DMS153 treated with DMSO at 0.1 percent for 48 hours (cell line): ENCODE data around the gene HSPB1.
"Not testable (repeated sequence)": the region's sequence is repeated elsewhere in the genome, so short reads cannot be mapped to it uniquely, and the experiment has no call there.

Source experiments
- DNase-seq: peaks from one replicate; lab custom pipeline; 2025; ENCODE audit not compliant: unreplicated experiment; lab: John Stamatoyannopoulos, UW

Gene HSPB1

DNA sequence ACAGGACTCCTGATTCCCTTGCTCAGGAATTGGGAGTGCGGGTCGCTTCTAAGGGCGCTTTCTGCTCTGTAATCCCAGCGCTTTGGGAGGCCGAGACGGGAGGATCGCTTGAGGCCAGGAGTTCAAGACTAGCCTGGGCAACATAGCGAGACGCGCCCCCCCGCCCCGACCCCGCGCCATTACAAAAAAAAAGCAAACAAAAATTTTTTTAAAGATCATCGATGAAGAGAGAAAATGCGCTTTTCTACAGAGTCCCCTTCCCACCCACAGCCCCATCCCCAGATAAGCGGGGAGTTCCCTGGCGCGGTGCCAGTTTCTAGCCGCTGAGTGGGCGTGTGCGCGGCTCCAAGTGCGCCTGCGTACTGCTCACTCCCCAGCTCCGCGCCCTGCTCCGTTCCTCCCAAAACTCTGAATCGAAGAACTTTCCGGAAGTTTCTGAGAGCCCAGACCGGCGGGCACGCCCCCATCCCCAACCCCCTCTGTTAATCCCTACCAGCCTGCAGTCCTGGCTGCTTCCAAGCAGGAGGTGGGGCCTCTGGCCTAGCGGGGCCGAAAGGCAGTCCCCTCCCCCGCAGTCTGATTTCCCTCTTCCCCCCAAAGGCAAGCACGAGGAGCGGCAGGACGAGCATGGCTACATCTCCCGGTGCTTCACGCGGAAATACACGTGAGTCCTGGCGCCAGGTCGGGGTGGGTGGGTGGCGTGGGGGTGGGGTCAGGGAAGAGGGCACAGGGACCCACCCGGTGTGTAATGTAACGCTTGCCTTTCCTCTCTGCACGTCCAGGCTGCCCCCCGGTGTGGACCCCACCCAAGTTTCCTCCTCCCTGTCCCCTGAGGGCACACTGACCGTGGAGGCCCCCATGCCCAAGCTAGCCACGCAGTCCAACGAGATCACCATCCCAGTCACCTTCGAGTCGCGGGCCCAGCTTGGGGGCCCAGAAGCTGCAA is 1.0 kb downstream of the HSPB1 start:
- DNase-seq = peak; percentile 49

DNA sequence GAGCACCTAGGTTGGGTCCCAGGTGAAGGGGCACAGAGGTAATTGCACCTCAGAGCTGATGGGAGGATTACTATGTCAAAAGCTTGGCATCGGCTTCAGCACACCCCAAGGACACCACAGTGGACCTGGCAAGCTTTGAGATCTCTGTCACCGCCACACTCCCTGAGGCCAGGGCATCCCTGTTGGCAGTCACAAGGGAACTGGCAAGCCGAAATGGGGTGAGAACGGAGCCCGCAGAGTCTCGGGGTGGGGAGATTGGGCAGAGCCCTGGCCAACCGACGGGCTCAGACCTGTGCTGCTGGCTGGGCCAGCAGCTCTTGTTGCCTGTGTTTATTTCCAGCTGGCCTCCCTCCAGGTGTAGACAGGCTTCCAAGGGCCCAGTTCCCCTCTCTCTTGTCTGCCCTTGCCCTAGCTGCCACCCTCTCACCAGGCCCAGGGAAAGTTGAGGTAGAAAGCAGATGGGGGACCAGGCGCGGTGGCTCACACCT is 2.5 kb downstream of the HSPB1 start:
- no peak for DNase-seq

DNA sequence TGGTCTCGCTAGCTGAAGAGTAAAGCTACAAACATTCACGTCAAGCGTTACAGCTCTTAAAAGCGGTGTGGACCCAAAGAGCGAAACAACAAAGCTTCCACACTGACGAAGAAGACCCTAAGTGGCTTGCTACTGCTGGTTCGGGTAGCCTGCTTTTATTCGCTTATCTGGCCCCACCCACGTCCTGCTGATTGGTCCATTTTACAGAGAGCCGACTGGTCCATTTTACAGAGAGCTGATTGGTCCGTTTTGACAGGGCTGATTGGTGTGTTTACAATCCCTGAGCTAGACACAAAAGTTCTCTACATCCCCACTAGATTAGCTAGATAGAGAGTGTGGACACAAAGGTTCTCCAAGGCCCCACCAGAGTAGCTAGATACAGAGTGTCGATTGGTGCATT is 6.4 kb downstream of the HSPB1 start:
- DNase-seq = not testable (repeated sequence)

DNA sequence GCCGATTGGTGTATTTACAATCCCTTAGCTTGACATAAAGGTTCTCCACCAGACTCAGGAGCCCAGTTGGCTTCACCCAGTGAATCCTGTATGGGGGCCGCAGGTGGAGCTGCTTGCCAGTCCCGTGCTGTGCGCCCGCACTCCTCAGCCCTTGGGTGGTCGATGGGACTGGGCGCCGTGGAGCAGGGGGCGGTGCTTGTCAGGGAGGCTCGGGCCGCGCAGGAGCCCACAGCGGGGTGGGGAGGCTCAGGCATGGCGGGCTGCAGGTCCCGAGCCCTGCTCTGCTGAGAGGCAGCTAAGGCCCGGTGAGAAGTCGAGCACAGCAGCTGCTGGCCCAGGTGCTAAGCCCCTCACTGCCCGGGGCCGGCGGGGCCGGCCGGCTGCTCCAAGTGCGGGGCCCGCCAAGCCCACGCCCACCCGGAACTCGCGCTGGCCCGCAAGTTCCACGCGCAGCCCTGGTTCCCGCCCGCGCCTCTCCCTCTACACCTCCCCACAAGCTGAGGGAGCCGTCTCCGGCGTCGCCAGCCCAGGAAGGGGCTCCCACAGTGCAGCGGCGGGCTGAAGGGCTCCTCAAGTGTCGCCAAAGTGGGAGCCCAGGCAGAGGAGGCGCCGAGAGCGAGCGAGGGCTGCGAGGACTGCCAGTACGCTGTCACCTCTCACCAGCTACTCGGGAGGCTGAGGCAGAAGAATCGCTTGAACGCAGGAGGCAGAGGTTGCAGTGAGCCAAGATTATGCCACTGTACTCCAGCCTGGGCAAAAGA is 7.0 kb downstream of the HSPB1 start:
- DNase-seq = not testable (repeated sequence)

DNA sequence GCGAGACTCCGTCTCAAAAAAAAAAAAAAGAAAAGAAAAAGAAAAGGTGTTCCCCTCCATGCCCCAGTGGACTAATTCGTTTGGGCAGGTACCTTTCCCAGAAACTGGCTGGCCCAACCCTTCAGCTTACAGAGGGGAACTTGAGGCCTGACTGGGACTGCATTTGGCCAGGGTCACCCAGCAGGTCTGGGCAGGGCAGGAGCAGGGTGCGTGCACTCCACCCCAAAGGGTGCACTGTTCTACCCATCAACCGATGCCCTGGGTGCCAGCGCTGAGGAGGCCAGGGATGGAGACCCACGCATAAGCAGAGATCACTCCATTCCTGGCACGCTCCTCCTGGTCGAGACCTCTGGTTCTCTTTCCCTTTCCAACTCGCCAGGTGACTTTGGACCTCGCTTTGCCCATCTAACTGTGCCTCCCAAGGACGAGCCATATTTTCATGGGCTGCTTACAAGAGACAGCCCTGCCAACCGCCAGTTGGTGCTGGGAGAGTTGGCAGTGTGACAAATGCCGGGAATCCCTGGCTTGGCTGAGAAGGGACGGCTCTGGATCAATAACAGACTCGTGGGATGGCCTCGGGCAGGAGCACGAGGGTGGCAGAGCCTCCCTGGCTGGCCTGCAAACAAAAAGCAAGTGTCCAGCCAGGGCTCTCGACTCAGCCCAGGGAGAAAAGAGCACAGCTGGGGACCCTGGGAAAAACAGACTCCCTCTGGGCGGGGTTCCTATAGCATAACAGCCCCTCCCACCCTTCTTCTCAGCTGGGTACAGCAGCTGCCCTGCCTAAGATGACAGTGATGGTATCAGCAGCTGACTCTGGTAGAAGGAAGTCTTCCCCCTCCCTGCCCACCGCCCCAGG is 7.9 kb downstream of the HSPB1 start:
- DNase-seq = peak; percentile 64

DNA sequence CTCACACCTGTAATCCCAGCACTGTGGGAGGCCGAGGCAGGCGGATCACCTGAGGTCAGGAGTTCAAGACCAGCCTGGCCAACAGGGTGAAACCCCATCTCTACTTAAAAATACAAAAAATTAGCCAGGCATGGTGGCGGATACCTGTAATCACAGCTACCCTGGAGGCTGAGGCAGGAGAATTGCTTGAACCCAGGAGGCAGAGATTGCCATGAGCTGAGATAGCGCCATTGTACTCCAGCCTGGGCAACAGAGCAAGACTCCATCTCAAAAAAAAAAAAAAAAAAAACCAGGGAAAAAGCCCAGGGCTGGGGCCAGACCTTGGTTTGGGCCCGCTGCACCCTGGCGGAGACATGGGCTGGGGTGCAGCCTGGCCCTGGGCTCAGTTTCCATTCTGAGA is 9.4 kb downstream of the HSPB1 start:
- DNase-seq = not testable (repeated sequence)

DNA sequence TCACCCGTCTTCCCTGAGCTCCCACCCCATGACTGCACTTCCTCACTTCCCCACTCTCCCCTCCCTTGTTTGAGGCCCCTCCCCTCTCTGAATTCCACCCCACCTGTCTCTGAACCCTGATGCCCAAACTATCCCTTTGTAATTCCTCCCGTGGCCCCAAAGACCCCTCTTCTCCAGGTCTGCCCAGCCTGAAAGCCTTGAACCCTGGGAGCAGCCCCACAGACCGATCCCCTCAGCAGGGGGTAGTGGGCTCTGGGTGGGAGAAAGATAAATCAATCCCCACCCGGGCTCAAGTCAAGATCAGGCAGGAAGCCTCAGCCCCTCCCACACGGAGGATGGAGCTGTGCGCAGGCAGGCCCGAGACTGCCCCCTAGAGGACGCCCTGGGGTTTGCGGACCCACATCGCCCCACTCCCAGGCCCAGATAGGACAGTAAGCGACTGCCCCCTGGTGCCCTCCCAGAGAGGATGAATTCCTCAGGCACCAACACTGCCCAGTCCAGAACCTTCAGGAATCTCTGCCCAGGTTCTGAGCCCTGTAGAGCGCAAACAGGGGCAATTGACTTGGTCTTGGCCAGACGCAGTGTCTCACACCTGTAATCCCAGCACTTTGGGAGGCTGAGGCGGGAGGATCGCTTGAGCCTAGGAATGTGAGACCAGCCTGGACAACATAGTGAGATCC is 11.7 kb downstream of the HSPB1 start:
- peak; percentile 87 for DNase-seq

DNA sequence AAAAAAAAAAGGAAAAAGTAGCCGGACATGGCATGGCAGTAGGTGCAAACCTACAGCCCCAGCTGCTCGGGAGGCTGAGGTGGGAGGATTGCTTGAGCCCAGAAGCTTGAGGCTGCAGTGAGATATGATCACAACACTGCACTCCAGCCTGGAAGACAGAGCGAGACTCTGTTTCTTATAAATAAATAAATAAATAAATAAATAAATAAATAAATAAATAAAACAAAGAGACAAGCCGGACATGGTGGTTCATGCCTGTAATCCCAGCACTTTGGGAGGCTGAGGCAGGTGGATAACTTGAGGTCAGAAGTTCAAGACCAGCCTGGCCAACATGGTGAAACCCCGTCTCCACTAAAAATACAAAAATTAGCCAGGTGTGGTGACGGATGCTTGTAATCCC is 12.3 kb downstream of the HSPB1 start:
- not testable (repeated sequence) for DNase-seq

DNA sequence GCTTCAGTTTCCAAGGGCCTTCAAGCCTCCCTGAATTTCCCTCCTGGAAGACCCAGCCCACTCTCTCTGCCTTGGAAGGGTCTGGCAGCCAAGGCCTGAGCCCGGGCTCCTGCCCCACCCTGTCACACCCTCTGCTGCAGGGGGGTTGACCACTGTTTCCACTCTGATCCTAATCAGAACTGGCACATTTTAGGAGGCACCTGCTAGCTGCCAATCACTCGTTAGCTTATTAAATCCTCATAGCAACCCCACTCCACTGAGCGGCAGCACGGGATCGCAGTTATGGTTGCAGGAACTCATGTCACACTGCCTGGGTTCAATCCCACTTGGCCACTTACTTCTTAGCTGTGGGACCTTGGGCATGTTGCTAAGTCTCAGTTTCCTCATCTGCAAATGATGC is 12.9 kb downstream of the HSPB1 start:
- DNase-seq = no peak

DNA sequence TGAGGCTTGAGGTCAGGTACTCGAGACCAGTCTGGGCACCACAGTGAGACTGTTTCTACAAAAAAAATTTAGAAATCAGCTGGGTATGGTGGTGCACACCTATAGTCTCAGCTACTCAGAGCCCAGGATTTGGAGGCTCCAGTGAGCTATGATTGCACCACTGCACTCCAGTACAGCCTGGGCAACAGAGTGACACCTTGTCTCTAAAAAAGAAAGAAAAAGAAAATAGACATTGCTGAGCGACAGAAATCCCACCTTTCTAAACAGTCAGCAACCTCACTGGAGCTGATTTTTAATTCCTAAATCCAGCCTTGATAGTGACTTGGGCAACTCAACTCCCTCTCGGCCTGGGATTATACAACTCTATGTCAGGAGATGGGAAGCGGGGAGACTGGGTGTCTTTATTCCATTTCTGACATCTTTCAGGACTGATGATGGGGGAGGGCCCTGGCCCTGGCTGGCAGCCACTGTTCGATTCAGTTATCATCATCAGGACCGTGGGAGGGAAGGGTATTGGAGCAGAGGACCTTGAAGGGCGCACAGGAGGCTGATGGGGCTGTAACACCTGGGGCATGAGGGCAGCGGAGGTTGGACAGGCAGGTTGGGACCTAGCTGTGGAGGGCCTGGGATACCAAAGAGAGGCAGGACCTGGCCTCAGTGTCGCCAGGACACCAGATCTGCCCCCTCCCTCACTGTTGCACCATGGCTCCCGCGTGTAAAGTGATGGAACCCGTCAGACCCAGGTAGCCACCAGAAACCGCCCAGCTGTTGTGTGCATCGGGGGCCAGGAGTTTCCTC is 14.7 kb downstream of the HSPB1 start:
- DNase-seq = no peak

DNA sequence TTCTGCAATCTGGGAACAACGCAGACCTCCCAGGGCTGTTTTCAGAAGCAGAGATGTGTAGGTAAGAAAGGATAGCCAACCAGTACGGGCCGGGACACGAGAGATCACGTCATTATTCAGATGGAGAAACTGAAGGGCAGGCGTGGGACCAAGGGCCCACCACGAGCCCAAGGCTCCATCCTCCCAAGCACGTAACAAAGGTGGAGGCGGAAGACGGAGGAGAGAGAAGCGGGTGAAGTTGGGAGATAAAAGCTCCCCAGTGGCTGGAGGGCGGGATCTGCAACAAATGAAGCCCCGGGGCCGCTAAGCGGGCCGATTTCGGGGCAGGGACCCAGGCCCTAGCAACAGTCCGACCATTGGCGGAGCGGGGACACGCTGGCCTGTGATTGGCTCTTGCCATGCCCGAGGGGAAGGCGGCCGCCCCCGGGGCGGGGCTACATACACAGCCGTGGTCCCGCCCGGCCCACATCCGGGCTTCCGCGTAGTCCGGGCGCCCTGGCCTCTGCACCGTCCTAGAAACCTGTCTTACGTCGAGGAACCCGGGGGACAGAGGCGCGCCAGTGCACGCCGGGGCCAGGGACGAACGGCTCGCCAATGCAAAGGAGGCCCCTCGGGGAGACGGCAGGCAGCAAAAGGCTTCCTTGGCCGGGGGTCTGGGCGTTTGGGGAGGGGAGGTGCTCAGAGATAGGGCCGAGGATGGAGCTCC is 15.5 kb downstream of the HSPB1 start:
- peak; percentile 96 for DNase-seq

DNA sequence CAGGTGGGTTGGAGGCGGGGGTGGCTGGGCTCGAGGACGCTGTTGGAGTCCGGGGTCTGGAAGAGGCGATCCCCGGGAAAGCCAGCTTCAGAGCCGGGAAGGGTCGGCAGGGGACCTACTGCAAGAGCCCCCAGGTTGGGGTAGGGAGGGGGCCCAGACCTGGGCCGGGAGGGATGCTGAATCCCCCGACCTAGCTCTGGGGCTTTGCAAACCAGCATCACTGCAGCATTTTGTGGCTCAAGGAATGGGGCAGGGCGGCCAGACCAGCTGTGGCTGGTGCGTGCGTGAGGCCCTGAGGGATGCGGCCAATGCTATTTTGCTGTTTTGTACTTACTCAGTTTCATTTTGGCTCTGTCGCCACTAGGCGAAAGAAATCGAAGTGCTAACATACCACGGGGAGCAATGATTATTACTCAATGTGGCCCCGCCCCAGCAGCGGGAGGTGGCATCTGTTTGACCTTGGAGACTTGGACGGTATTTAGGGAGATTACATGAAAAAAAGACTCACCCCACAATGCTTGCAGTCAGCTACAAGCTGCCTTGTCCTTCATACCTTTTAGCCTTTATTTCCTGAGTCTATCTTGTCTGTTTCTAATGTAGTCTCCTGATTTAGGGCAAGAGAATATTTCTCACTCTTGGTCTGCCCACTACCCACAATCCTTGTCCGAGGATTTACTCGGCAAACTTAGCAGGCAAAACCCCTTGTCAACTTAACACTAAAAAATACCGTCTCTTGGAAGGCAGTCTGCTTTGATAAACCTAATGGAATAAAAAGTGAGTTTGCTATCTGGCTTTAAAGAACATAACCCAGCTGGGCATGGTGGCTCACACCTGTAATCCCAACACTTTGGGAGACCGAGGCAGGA is 16.2 kb downstream of the HSPB1 start:
- no peak for DNase-seq

DNA sequence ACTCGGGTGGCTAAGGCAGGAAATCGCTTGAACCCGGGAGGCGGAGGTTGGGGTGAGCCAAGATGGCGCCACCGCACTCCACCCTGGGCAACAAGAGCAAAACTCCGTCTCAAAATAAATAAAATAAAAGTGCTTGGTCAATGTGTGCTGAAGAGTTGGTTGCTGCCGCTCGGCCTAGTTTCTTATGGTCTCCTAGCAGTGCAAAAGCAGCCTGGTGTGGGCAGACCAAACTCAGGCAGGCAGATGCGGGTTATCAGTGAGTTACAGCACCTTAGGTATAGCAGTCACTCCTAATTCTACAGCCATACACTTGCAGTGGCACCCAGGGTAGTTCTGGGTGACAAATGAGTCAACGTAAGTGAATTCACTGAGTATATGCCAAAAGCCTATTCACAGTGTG is 22.6 kb downstream of the HSPB1 start:
- no peak for DNase-seq

DNA sequence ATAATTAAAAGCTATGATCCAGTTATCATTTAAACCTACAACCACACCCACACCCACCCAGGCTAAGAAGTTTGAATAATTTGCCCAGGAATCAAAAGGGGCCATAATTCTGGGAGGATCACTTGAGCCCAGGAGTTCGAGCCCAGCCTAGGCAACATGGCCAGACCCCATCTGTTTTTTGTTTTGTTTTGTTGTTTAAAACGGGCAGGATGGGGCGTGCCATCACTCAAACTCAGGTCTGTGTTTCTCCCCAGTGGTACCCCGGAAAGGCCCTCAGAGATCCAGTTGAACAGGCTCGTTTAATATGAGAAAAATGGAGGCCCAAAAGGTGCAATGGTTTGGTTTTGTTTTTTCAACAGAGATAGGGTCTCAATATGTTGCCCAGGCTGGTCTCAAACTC is 23.3 kb downstream of the HSPB1 start:
- DNase-seq = no peak

DNA sequence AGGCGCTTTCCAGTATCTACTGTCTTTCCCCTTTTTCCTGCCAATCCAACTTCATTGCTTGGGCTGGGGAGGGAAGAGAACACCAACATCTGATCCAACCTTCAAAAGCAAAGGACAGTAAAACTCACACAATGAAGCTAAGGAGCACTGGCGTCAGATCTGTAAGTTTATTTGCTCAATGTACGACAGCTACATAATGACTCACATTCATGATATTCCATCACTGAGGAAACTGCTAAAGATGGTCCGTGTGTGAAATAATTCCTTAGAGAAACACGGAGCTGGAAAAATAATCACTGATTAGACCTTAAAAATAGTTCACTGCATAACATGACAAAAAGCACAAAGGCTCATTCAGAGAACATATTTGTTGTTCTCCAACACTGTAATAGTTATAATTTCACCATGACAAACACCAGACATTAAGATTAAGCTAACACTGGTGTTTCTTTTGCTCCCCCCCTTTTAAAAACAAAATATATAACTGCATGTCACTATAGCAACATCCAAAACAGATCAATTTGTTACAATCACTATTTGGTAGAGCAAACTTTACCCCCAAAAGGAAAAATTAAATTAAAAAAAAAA is 24.3 kb downstream of the HSPB1 start:
- no peak for DNase-seq

DNA sequence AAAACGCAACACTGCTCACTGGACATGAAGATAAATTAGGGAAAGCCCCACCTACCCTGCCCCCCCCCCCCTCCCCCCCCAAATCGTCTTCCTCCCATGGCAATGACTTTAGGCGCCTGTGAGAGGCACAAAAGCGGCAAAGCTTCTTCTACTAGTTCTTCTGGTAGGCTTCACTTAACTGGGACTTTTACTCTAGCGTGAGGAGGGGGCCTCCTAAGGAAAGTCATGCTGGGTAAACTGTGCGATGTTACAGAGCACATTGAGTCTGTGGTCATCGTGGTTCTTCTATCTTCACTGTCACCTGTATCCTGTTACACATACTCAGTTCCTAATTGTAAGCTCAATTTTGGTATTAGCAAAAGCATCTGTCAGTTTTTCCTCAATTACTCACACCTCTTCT is 25.1 kb downstream of the HSPB1 start:
- DNase-seq = no peak

DNA sequence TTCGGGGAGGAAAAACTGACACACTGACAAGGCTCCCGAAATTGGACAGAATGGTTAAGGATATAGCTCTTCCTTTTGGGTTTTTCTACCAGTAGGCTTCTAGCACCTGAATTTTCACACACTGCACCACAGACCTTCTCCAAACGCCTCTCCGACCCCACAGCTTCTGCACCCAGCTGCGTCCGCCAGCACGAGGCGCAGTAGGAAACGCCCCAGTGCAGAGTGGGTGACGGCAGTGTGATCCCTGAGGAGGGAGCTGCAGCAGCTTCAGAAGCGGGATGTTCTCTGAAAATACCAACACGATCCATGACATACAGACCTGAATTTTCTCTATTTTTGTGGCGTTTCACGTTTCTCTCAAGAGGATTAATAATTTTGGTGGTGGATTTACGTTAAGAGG is 25.9 kb downstream of the HSPB1 start:
- no peak for DNase-seq

DNA sequence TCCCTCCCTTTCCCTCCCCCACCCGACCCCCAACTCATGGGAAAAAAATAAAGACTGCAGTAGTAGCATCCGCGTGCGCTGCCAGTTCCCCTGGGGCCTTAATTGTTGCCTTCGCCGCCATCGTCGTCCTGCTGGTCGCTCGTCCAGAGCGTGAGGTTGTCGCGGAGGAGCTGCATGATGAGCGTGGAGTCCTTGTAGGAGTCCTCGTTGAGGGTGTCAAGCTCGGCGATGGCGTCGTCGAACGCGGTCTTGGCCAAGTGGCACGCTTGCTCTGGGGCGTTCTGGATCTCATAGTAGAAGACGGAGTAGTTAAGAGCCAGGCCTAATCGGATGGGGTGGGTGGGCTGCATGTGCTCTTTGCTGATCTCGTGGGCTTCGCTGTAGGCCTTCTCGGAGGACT is 27.0 kb downstream of the HSPB1 start:
- no peak for DNase-seq
